Heart right ventricle (tissue), 12 donors: Measurements from ENCODE around the gene OR7D2. TPM values are rescaled to one million over a fixed set of nuclear protein-coding genes. Genes with fewer than 3 reads are reported as not detected.

ENCODE experiments used
- polyA plus RNA-seq, 2 donors: library from polyadenylated mRNA; stranded (reverse); fragments of 200-250 nt; gene quantifications; one replicate each; pipeline ENCODE4 v1.2.3, GENCODE V29; 2013
- total RNA-seq, 10 donors: library from RNA; stranded (reverse); fragmentation: NEBNext Ultra II Directional in 3 of 10; extraction: Animal tissue kit (Norgen Biotek cat#: 25700) in 3 of 10; gene quantifications; one replicate each; pipeline versions ENCODE4 v1.2.1 to v1.2.4, GENCODE V29; 2021 to 2023
- donor health status: ischemic (EF 13 %, LVEDD 7.1; RV severe dilation, severe dysfunction).
- donor health status: healthy with polysubstance abuse.
- donor health status: DM: no; HTN: yes; CAD: no.
- donor health status: DM: no; HTN: no; CAD: no.
- donor health status: ischemic (EF 25% LVEDD 6.9; RV normal size, moderate dysfunction).
- donor health status: ischemic (EF 25% LVEDD 5.7; RV mildly dilated, moderate dysfunction).
- donor health status: healthy.
- donor health status: nonischemic (EF 11% LVEDD 7.7; RV severe dilation, severe dysfunction).
- donor health status: DM: yes; HTN: yes; CAD: no.
- donor health status: PGD.
- donor health status: ischemic (EF 29% LVEDD 5.4; RV normal size, mild dysfunction).
- donor health status: nonischemic (EF 23%, LVEDD 6.1; RV moderate dilation, normal function).

OR7D2 gene
- total and polyA plus RNA-seq, 12 donors = 0.12 TPM; not detected in 11

Other genes with a start within 250 kb of the OR7D2 start
- gene MUC16, start 168.6 kb upstream of the OR7D2 start, total RNA-seq = under 1 TPM in 5 of 10 donors, not detected in 5; under 0.01 to 0.31 (median 0.07) TPM
- gene MUC16, start 168.6 kb upstream of the OR7D2 start, polyA plus RNA-seq = not detected
- gene OR1M1, start 91.9 kb upstream of the OR7D2 start, total RNA-seq = not detected
- gene OR1M1, start 91.9 kb upstream of the OR7D2 start, polyA plus RNA-seq = not detected
- not detected for gene OR7G2, start 71.5 kb upstream of the OR7D2 start, total RNA-seq
- gene OR7G2, start 71.5 kb upstream of the OR7D2 start, polyA plus RNA-seq = not detected
- gene OR7G1, start 63.2 kb upstream of the OR7D2 start, total RNA-seq = not detected
- not detected for gene OR7G1, start 63.2 kb upstream of the OR7D2 start, polyA plus RNA-seq
- gene OR7G3, start 52.0 kb upstream of the OR7D2 start, total RNA-seq = not detected
- gene OR7G3, start 52.0 kb upstream of the OR7D2 start, polyA plus RNA-seq = not detected
- 10 to 100 TPM; 13.4 to 17.8 (median 15.7) TPM for gene ZNF317, start 38.6 kb upstream of the OR7D2 start, total RNA-seq
- gene ZNF317, start 38.6 kb upstream of the OR7D2 start, polyA plus RNA-seq = 10 to 100 TPM; 10.5 to 28.7 TPM
- not detected for gene OR7D4, start 40.6 kb downstream of the OR7D2 start, total RNA-seq
- not detected for gene OR7D4, start 40.6 kb downstream of the OR7D2 start, polyA plus RNA-seq
- gene OR7E24, start 72.0 kb downstream of the OR7D2 start, total RNA-seq = not detected
- not detected for gene OR7E24, start 72.0 kb downstream of the OR7D2 start, polyA plus RNA-seq
- gene ZNF699, start 130.9 kb downstream of the OR7D2 start, total RNA-seq = 1 to 10 TPM; 2.7 to 6.5 (median 4.2) TPM
- gene ZNF699, start 130.9 kb downstream of the OR7D2 start, polyA plus RNA-seq = under 1 TPM; 0.80 to 0.99 TPM
- 10 to 100 TPM in 9 of 10 donors, 1 to 10 TPM in 1; 9.8 to 21.2 (median 17.5) TPM for gene ZNF559, start 145.2 kb downstream of the OR7D2 start, total RNA-seq
- 10 to 100 TPM; 13.1 to 42.8 TPM for gene ZNF559, start 145.2 kb downstream of the OR7D2 start, polyA plus RNA-seq
- gene ZNF177, start 184.0 kb downstream of the OR7D2 start, total RNA-seq = 1 to 10 TPM; 1.6 to 4.1 (median 3.0) TPM
- 1 to 10 TPM; 2.0 to 6.8 TPM for gene ZNF177, start 184.0 kb downstream of the OR7D2 start, polyA plus RNA-seq